ENCODE data around the gene NFATC2. TPM values are rescaled to one million over a fixed set of nuclear protein-coding genes. Genes with fewer than 3 reads are reported as not detected.

NFATC2 gene
- total RNA-seq, 1 donor from 2014 or later: 1.9 TPM

DNA sequence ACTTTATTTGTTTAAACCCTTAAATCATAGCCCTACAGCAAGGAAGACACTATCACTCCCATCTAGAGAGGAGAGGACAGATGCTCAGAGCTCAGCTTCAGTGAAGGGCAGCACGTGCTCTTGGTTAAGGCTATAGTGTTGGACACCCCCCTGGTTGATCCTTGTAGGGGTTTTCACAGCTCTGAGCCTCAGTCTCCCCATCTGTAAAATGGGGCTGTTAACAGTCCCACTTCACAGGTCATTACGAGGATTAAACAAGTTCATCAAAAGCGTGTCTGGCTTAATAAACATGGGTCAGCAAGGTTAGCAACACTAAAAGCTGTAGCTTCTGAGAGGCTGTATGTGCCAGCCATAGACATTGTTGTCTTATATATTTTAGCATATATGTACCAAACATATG is 82.4 kb downstream of the NFATC2 start:
- no peak for TF ChIP-seq CTCF (conservative IDR thresholded peaks at IDR 0.05; ENCODE audit: low read depth, low read length)

DNA sequence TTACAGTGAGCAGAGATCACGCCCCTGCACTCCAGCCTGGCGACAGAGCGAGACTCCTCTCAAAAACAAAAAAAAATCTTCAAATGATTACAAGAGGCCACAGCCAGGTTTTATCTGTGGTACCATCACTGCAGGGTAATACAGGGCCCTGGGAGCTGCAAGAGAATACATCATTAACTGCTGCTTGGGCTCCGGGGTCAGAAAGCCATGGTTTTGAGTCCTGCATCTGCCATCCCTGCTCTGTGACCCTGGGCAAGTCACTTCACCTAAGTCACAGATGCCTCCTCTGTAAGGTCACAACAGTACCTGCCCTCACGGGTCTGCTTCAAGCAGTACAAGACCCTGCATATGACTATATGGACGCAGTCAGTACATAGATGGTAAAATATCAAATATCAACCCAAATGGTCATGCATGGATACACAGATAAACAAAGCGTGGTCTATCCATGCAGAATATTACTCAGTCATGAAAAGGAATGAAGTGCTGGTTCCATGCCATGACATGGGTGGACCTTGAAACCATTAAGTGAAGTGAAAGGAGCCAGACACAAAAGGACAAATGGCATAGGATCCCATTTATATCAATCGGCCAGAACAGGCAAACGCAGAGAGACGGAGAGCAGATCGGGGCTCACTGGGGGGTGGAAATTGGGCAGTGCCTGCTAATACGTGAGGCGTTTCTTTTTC is 83.6 kb downstream of the NFATC2 start:
- no peak for TF ChIP-seq CTCF (conservative IDR thresholded peaks at IDR 0.05; ENCODE audit: low read depth, low read length)
- no peak overlapping the region for H3K4me3 ChIP-seq (ENCODE audit: low read depth, low read length)
- no peak for DNase-seq (ENCODE audit: low read depth)

More for the DNA sequence above, 82.4 kb downstream of the NFATC2 start:
- no peak overlapping the region for H3K4me3 ChIP-seq (ENCODE audit: low read depth, low read length)
- no peak for DNase-seq (ENCODE audit: low read depth)

DNA sequence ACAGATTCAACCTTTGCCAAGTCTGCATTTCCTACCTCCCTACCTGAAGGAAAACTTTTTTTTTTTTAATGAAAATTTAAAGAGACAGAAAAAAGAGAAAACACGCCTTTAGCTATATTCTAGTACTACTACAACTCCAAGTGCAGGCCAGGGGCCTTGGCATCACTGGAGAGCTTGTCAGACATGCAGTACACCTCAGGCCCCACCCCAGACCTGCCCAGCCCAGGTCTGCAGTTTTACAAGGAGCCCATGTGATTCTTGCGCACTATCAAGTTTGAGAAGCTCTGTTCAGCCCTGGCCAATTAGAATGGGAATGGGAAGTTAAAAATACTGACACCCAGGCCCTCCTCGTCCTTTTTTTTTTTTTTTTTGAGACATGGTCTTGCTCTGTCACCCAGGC is 85.0 kb downstream of the NFATC2 start:
- no peak for TF ChIP-seq CTCF (conservative IDR thresholded peaks at IDR 0.05; ENCODE audit: low read depth, low read length)
- H3K4me3 ChIP-seq (ENCODE audit: low read depth, low read length): no peak overlapping the region
- DNase-seq (ENCODE audit: low read depth): no peak

DNA sequence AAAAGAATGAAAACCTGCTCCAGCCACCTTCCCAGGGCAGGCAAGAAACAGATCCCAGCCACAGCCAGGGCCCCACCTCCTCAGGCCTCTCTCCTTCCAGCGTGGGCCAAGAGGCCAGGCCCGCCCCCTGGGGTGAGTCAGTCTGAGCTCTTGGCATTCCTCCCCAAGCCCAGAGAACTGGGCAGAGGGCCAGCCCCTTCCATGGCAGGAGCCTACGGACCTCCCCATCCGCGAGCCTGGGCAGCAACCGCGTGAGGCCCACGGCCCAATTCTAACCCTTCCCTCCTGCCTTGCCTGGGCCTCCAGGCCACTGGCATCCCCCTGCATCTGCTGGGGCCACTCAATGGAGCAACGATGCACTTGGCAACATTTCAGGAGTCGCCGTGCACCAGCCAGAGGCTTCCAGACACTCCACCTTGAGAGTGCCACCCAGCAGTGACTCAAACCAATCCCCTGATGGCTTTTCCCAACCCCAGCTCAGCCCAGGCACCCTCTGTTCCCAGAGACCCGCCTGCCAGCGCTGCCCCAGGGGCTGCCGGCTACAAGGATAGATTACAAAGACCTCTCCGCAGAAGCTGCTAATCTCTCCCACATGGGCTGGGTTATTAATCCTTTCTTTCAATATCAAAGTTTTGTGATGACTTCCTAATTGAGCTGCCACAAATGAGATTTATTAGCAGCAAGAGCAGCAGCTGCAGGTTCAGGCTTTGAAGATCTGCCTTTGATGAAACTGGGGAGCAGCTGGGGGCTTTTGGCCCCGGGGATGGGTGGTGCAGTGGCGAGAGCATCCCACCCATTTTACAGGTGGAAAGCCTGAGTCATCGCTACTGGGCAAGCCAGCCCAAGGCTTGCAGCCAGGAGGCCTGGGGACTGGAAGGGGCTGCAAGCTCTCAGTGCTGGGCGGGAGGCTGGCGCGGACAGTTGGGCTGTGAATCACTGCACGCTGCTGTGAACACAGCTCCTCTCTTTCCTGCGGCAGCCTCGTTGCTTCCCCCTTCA is 85.7 kb downstream of the NFATC2 start:
- peak overlapping the region; percentile 43 for H3K4me3 ChIP-seq (ENCODE audit: low read depth, low read length)
- DNase-seq (ENCODE audit: low read depth): peak; percentile 65
- no peak for TF ChIP-seq CTCF (conservative IDR thresholded peaks at IDR 0.05; ENCODE audit: low read depth, low read length)

- DNase-seq (ENCODE audit: low read depth): no peak
- no peak for TF ChIP-seq CTCF (conservative IDR thresholded peaks at IDR 0.05; ENCODE audit: low read depth, low read length)
- no peak overlapping the region for H3K4me3 ChIP-seq (ENCODE audit: low read depth, low read length)
Observed at GRCh38 chr20:51454250-51454865, 88.2 kb downstream of the NFATC2 start.

- TF ChIP-seq CTCF (conservative IDR thresholded peaks at IDR 0.05; ENCODE audit: low read depth, low read length): no peak
Observed at GRCh38 chr20:51452734-51453365, 89.7 kb downstream of the NFATC2 start.

More at GRCh38 chr20:51452734-51453365, 89.7 kb downstream of the NFATC2 start:
- no peak for DNase-seq (ENCODE audit: low read depth)
- H3K4me3 ChIP-seq (ENCODE audit: low read depth, low read length): no peak overlapping the region

All from epithelial cell of proximal tubule (primary cell).